HT-29 (cell line): ENCODE results near the gene MYL5. TPM values are rescaled to one million over a fixed set of nuclear protein-coding genes. Genes with fewer than 3 reads are reported as not detected.
"Not testable (repeated sequence)": the region's sequence is repeated elsewhere in the genome, so short reads cannot be mapped to it uniquely, and the experiment has no call there.

Source experiments
- DNase-seq: peaks from one replicate; pipeline ENCODE4 v3.0.0-alpha.2; 2015; ENCODE audit warnings: low spot score
- total RNA-seq: library from RNA; depleted of rRNA; stranded (reverse); fragments of >200 nt; shearing (Covaris generic); gene quantifications from 2 replicates; pipeline ENCODE4 v1.2.3, GENCODE V29; 2014

The MYL5 gene
- total RNA-seq, 1 experiment from 2014 or later, result 12.6 TPM

DNA sequence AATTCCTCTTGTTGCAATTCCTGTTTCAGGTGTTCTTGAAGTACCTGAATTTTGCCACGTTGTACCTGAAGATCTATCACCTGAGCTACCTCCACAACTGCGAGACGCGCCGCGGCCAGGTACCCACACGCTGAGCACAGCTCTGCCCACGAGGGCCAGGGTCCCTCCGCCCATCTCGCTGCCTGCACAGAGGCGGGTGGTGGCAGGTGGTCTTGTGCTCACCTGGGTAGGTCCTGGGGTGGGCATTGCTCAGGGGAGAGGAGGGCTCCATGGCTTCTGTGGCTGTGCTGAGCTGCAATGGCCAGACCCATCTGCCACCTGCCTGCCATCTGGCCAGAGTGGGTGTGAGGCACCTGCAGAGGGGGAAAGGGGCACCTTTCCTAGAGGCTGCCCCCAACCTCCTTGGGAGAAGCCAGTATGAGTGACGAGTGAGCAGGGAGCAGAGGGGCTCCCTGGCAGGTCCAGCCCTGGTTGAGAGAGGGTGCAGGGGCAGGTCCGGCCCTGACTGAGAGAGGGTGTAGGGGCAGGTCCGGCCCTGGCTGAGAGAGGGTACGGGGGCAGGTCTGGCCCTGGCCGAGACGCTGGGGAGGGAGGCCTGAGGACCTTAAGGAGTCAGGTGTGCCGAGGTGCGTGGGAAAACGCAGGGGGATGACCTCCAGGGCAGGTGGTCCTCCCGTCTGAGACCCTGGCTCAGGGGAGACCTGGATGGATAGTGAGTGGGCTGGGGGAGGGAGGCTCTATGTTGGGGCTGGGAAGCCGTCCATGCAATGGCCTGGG lies 38.3 kb upstream of the MYL5 start:
- DNase-seq, result no peak

DNA sequence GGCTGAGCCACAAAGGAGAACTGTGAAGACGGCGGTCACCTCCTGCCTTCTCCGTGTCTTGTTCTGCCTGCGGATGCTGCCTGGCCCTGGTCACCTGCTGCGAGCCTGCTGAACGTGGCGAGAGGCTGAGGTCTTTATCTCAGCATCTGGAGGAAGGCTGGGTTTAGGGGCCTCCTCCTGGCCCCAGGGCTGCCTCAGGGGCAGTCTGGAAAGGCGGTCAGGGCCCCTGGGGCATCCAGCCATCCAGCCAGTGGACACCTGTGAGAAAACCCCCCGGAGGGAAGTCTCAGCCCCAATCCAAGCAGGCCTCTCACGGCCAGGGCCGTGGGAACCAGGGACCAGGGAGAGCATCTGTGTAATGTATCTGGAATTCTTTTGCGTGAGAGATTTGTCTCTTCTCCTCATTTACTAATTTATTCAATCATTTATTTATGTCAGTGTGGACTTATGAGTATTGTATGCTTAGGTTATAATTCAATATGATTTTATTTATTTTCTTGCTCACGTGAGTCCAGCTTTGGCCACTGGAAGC lies 37.6 kb upstream of the MYL5 start:
- no peak for DNase-seq

DNA sequence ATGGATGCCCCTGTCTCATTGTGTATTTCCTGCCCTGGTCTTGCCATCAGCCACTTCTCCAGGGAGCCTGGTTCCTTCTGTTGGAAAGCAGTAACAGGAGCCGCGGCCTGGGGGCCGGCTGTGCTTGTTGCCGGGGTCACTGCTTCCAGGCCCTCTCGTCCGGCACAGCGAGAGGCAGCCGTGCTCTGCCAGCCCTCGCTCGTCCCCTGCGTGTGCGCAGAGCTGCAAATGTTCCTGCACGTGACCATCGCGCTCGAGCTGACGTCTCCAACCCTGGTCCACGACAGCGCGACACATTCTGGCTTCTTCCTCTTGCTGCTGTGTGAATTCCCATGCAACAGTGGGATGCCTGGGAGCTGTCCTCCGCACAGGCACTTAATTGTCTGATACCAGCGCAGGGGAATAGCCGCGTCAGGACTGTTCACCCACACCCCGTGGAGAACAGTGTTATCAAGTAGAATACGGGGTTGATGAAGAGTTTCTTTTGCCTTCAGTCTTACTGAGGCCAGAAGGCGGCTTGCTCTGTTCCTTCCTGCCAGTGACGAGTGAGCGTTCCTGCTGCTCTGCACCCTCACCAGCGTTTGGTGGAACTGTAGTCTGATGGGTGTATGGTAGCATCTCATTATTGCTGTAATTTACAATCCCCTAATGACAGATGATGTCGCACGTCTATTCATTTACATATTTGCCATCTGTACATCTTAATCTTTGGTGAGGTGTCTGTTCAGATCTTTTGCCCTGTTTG lies 36.6 kb upstream of the MYL5 start:
- no peak for DNase-seq

DNA sequence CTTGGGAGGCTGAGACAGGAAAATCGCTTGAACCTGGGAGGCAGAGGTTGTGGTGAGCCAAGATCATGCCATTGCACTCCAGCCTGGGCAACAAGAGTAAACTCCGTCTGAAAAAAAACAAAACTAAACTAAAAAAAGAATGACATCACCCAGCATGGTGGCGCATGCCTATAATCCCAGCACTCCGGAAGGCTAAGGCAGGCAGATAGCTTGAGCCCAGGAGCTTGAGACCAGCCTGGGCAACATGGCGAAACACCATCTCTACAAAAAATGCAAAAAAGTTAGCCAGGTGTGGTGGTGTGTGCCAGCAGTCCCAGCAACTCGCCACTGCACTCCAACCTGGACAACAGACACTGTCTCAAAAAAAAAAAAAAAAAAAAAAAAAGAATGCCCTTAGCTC lies 32.0 kb upstream of the MYL5 start:
- not testable (repeated sequence) for DNase-seq

DNA sequence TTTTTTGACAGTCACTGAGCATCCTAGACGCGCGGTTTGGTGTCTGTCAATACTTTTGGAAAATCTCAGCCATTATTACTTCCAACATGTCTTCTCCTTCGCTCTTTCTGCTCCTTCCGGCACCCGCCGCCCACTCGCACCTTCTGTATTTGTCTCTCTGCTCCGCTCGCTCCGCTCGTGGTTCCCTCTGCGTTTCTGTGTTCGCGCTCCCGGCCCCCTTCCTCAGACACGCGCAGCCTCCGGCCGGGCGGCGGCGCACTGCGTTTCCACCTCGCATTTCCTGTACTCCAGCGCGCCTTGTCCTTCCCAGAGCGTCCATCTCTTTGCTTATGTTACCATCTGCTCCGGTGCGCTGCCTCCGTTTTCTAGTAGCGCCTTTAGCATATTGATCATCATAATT lies 27.9 kb upstream of the MYL5 start:
- no peak for DNase-seq

DNA sequence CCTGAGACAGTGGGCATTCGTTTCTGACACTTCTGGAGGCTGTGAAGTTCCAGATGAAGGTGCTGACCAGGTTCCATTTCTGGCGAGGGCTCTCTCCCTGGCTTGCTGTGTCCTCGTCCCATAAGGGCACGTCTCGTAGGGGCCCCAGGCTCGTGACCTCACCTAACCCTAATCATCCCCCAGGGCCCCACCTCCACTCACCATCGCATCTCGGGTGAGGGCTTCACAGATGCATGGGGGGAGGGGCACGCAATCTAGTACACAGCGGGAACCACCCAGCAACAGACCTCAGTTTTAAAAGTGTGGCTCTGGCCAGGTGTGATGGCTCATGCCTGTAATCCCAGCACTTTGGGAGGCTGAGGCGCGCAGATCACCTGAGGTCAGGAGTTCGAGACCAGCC lies 26.9 kb upstream of the MYL5 start:
- DNase-seq, result no peak

DNA sequence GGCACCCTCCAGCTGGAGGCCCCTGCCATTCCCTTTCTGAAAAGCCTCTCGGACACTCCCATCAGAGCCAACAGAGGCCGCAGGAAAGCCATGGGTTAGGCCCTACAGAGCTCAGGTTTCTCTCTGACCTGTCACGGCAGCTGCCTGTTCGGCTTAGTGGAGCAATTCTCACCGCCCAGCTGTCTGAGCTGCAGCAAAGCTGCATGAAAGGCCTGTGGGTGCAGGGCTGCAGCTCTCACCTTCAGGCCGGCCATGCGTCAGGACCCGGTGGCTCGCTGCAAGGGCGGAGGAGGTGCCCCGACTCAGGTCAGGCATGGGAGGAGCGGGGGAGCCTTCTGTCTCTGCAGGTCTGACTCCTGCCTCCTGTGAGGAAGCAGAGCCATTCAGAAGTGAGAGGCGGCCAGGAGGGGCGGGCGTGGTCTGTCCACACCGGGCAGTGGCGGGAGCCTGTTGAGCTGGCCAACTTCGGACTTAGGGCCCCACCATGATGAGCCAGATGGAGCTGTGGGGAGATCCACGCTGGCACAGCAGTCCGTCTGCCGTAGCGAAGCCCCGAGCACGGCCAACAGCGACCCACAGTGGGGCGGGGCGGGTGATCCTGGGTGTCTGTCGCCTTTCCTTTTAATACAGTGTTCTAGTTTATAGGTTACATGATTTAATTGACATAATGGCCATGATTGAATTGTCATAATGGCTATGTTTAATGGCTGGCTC lies 25.6 kb upstream of the MYL5 start:
- no peak for DNase-seq

DNA sequence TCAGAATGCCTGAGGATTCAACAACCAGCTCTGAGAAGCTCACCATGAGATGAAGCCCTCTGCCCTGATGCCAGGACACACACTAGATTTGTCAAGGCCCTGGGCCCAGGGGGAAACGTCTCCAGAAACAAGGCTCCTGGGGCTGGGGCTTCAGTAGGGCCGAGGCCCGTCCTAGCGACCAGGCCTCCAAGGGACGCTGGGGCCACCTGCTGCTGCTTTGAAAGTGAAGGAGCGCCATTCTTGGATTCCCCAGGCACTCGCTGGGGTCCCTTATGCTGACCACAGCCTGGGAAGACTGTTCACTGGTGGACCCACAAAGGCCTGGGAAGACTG lies 25.1 kb upstream of the MYL5 start:
- no peak for DNase-seq

DNA sequence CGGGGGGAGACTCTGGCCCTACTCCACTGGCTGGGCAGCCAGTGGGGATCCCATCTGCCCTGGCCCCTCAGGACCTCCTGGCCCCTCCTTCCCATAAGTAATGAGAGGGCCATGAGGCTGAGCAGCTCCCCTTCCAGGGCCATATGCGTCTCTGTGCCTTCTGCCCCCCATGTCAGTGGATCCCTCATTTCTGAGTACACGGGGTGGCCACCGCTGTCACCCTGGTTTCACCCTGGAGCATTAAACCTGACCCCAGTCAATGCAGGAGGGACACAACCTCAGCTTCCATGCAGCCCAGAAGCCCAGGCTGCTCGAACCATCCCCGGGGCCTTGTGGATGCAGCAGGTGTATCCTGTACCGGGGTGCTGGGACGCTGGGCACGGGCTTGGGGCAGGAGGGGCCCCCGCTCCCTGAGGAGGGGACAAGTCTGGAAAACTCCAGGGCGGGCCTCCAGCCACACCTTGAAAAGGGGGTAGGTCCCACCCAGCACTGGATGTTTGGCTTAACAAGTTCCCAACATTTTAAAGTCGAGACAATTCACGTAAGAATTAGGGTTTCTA lies 24.5 kb upstream of the MYL5 start:
- DNase-seq, result no peak

DNA sequence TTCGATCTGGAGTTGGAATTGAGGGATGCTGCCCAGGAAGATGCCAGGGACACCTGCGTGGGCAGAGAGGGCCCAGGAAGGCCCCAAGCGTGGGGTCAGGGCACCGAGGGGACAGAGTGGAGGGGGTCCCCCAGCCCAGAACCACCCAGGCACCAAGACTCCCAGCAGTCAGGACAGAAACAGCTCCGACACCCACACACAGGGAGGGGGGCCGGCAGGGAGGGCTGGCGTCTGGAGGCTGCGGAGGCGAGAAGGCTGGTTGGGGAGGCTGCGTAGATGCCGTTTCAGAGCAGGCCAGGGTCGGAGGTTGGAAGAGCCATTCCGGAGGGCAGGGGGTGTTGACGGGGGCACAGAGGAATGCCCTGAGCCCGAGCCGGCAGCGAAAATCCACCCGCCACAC lies 23.9 kb upstream of the MYL5 start:
- DNase-seq, result no peak

DNA sequence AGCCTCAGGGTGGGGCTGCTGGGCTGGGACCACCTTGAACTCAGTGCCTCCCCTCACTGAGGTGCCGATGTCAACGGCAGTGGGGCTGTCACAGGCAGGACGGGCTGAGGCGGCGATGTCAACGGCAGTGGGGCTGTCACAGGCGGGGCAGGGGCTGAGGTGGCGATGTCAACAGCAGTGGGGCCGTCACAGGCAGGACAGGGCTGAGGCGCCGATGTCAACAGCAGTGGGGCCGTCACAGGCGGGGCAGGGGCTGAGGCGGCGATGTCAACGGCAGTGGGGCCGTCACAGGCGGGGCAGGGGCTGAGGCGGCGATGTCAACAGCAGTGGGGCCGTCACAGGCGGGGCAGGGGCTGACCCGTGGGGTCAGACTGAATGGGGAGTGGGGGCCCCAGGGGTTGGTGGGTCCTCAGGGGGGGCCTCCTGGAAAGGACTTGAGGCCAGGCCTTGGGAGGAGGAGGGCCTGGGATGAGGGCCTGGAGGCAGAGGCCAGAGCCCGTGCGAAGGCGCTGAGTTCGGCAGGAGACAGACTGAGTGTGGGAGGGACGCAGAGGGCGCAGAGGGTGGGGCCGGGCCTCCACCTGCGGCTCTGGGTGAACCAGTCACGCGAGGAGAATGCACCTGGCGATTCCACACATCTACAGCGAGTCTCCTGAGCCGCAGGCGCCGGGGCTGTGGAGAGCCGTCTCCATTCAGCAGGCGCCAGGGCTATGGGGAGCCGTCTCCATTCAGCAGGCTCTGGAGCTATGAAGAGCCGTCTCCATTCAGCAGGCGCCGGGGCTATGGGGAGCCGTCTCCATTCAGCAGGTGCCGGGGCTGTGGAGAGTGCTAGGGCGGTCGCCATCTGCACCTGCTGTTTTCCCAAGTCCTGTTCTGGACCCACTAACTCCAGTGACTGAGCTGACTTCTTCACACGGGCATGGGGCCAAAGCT lies 23.1 kb upstream of the MYL5 start:
- DNase-seq, result no peak

DNA sequence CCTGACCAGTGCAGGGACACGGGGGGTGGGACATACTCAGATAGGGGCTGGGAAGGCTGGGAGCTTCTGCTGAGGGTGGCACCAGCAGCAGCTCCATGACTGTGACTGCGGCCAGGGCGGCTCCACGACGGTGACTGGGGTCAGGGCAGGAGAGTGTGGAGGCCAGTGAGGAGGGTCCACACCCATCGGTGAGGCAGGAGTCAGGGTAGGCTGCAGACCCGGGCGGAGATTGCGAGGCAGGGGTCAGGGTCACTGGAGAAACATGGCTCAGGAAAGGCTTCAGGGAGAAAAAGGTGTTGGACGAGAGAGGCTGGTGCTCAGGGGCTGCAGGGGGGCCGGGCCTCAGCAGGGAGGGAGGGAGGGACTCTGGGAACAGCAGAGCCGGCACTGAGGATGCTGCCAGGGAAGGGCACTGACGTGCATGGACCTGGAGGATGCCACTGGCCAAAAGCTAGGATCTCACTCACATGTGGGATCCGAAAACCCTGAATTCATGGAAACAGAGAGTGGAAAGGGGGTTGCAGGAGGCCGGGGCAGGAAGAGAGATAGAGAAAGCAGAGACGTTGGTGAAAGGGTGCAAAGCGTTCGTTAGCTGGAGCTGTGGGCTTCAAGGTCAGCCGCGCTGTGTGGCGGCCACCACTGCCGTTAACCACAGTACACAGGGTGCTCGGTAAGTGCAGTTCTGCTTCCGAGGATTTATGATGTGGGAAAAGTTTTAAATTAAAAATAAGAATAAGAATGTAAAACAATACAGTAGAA lies 22.3 kb upstream of the MYL5 start:
- DNase-seq, result no peak

DNA sequence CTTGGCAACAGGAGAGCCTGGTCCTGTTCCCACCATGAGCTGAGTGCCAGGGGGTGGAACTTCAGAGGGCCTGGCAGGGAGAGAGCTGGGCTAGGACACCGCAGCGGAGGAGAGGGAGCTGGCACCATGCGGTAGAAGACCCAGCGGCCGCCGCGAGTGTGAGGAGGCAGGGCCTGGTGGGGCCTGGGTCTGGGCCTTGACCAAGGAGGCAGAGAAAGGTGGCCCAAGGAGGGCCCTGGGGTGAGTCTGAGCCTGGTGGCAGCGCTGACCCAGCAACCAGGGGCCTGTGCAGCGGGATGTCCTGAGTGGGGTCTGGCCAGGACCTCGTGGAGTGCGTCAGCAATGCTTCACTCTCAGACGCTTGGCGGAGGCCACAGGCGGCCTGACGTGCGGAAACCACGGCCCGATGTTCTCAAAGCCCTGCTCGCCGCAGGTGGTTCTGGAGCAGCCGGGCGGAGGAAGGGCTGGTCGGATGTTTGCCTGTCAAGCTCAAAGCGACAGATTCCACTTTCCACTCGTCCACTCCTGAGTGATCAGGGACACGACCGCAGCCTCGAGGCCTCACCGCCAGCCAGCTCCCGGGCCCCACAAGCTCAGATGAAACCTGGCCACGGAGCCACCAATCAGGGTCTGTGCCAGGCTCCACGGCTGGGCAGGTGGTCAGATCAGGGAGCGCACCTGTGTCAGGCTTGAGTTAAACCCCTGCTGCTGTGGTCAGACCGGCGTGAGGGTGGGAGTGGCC lies 21.1 kb upstream of the MYL5 start:
- DNase-seq, result no peak

DNA sequence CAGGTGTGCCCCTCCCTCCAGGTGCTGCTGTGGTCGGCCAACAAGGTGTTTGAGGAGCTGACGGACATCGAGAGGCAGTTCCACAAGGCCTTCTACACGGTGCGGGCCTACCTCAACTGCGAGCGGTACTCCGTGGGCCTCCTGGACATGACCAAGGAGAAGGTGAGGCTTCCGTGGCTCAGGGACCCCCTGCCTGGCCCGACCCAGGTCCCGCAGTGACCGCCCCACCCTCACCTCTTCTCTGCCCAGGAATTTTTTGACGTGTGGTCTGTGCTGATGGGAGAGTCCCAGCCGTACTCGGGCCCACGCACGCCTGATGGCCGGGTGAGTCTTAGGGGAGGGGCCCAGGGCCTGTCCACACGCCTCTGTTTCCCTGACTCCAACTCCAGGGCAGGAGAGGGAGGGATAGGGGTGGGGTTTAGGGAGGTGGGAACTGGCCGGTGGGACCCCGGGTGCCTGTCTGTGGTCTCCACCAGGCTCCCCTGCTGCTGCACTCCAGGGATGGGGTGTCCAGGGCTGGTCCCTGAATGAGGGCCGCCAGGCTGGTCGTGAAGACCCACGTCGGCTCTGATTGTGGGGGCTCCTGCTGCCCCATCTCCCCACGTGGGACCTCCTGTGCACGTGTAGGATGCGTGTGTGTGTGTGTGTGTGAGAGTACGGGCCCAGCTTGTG lies 20.4 kb upstream of the MYL5 start:
- DNase-seq, result no peak

DNA sequence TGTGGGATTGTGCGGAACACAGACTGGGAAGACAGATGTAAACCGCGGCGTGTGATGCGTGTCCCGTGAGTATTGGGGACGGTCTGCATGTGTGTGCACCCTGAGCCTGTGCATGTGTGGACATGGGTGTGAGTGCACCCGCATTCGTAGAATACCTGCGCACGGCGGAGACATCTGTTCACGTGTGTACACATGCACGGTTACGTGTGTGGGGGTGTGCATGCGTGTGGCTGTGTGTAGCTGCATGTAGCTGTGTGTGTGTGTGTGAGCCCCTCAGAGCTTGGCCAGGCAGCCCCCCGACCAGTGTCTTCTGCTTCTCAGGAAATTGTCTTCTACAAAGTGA lies 19.9 kb upstream of the MYL5 start:
- no peak for DNase-seq

DNA sequence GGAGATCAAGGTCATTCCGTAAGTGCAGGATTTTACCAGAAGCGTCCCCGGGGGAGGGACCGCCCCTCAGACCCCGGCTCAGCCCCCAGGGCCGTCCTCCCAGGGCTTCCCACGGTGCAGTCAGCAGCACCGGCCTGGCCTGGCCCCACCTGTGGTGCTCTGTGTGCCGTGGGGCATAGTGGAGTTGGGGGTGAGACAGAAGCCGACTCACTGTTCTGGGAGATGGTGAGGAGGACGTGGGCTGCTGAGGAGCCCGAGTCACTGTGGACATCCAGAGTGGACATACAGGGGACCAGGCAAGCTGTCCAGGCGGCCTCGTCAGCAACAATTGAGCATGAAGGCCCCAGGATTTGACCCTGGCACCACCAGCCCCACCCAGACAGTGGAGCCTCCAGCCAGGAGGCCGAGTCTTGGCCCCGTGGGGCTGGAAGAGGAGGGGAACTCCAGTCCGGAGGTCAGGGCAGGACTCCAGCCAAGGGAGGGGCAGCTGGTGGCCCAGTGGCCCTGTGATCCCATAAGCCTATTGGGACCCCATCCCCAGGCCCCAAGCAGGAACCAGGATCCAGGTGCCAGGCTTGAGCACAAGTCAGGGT lies 19.4 kb upstream of the MYL5 start:
- DNase-seq, result no peak

DNA sequence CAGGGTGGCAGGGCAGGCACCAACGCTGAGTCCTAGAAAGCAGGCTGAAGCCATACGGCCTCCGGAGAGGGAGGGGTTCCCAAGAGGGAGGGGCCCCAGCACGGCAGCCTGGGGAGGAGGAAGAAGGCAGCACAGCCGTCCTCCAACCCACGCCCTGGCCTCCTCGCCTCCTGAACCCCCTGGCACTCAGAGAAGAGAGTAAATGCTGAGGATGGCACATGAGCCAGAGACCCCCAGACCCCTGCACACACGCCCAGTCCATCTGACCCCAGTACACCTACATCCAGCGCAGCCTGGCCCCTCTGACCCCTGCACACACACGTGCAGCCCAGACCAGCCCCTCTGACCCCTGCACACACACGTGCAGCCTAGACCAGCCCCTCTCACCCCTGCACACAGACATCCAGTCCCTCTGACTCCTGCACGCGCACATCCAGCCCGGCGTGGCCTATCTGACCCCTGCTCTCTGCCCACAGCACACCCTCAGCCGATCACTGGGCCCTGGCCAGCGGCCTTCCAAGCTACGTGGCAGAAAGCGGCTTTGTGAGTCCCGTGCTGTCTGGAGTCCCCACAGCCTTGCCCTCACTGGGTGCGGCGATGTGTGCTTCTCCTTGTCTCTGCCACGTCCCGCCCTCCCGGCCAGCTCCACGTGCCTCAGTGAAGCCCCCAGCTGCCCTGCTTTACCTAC lies 18.7 kb upstream of the MYL5 start:
- DNase-seq, result no peak
